Subcutaneous adipose tissue (tissue), 4 donors: ENCODE results near the gene RMND5A. TPM values are rescaled to one million over a fixed set of nuclear protein-coding genes. Genes with fewer than 3 reads are reported as not detected.

Experiments
- CTCF ChIP-seq: fragments of 450-650 bp; IDR thresholded peaks from one replicate; pipeline ENCODE4 v1.5.1; 2016; ENCODE audit warnings: low read depth, mild to moderate bottlenecking, control low read depth, antibody characterized with exemption, moderate library complexity
- total RNA-seq, 4 donors: library from RNA; depleted of rRNA; stranded (reverse); fragments of >200 nt; gene quantifications; one replicate each; pipeline ENCODE4 v1.1.0, GENCODE V29; 2016

RMND5A gene
- total RNA-seq, 4 donors from 2014 or later = 44.2 to 79.4 (median 59.2) TPM

- TF ChIP-seq CTCF = no peak
Measured at GRCh38 chr2:86760371-86760770, 40.3 kb downstream of the RMND5A start.

DNA sequence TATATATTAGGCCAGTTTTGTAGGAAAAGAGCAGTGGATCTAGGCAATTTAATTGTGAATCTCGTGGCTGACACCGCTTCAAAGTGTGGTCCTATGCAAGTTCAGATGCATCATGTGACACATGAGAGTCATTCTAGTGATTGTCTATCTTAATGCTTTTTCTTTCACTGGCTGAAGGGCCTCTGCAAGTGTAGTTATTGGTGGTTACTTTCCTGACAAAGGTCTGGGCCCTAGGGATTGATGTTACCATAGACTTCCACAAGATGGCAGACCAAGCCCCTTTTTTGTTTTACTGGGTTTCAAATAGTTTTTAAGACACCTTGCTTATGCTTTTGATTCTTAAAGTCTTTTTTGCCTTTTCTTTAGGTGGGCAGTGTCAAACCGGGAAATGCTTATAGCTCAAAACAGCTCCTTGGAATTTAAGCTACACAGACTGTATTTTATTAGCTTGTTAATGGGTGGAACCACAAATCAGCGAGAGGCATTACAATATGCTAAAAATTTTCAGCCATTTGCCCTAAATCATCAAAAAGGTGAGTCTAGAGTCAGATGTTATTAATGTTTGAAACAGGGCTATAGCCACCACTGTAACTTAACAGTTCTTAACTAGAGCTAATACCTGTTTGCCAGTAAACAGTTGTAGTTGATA, 44.7 kb downstream of the RMND5A start:
- TF ChIP-seq CTCF = no peak

GRCh38 chr2:86765310-86765695, 45.2 kb downstream of the RMND5A start:
- TF ChIP-seq CTCF = no peak

- TF ChIP-seq CTCF = no peak
Measured at GRCh38 chr2:86768189-86768949, 48.3 kb downstream of the RMND5A start.

DNA sequence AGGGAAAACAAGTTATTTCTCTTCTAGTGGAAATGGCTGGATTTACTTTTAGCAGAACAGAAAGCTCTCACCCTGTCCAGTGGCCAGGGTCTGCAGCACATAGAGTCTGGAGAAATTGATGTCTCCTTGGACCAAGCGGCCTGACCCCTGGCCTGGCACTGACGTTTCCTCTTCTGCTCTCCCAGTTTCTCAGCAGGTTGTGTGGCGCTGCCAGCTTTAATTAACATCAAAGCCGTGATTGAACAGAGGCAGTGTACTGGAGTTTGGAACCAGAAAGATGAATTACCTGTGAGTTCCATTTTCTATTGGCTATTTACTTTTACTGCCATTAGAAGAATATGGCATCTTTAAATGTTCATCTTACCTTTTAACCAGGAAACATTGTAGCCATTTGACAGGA, 49.7 kb downstream of the RMND5A start:
- no peak for TF ChIP-seq CTCF

DNA sequence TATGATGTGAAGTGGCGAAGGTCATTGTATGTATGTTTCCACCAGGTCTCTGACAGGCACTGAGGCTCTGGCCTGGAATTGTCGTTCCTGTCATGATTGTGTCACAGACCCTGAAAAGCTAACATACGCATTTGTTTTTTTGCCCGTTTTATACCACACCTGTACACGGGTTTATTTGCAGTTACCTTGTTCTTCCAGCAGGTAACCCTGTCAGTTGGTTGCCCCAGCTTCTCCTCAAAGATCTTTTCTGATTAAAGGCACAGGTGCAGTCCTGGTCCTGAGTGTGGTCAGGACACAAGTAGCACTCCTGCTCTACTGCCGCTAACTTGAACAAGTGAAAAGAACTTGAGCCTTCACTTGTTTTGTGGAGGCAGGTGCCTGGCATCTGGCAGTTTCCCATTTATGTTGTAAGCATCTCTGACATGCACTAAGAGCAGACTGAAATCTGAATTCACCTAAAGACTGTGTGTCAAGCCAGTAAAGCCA, 50.8 kb downstream of the RMND5A start:
- no peak for TF ChIP-seq CTCF

DNA sequence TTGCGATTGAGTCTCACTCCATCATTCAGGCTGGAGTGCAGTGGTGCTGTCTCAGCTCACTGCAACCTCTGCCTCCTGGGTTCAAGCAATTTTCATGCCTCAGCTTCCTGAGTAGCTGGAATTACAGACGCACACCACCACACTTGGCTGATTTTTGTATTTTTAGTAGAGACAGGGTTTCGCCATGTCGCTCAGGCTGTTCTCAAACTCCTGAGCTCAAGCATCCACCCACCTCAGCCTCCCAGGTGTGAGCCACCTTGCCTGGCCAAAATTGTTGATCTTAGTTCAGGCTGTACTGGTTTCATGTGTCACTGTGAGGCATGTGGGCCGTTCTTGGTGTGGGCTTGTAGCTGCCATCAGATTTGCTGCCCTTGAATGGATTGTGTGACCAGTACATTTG, 52.5 kb downstream of the RMND5A start:
- TF ChIP-seq CTCF = no peak
